ENCODE measurements around the gene LRP5. TPM values are rescaled to one million over a fixed set of nuclear protein-coding genes. Genes with fewer than 3 reads are reported as not detected.
"Not testable (repeated sequence)": the region's sequence is repeated elsewhere in the genome, so short reads cannot be mapped to it uniquely, and the experiment has no call there.

Gene LRP5
- total RNA-seq, 1 experiment from 2014 or later = 28.3 TPM

GRCh38 chr11:68273026-68273738, 39.2 kb upstream of the LRP5 start:
- no peak for DNase-seq
- Histone ChIP-seq H3K4me3 (ENCODE audit: insufficient read depth, low read depth, low read length) (no peak overlapping the region), H3K36me3 (replicated peaks; ENCODE audit: control insufficient read depth, insufficient read depth, low read length) (no peaks in the 10 kb centered on the region; the same call in 1 of the 2 replicates), H3K27me3 (ENCODE audit: control insufficient read depth, insufficient read depth, low read length) (no peaks in the 10 kb centered on the region)

GRCh38 chr11:68274306-68274705, 38.1 kb upstream of the LRP5 start:
- DNase-seq = no peak
- H3K36me3 ChIP-seq (replicated peaks; ENCODE audit: control insufficient read depth, insufficient read depth, low read length) = no peaks in the 10 kb centered on the region
- H3K4me3 ChIP-seq (ENCODE audit: insufficient read depth, low read depth, low read length) = no peak overlapping the region
- no peaks in the 10 kb centered on the region for H3K27me3 ChIP-seq (ENCODE audit: control insufficient read depth, insufficient read depth, low read length)

- Histone ChIP-seq H3K36me3 (replicated peaks; ENCODE audit: control insufficient read depth, insufficient read depth, low read length) (no peaks in the 10 kb centered on the region), H3K4me3 (ENCODE audit: insufficient read depth, low read depth, low read length) (no peak overlapping the region), H3K27me3 (ENCODE audit: control insufficient read depth, insufficient read depth, low read length) (no peaks in the 10 kb centered on the region)
- DNase-seq = no peak
Observed at GRCh38 chr11:68275721-68276507, 36.5 kb upstream of the LRP5 start.

GRCh38 chr11:68276861-68277260, 35.5 kb upstream of the LRP5 start:
- Histone ChIP-seq H3K36me3 (replicated peaks; ENCODE audit: control insufficient read depth, insufficient read depth, low read length) (no peaks in the 10 kb centered on the region), H3K27me3 (ENCODE audit: control insufficient read depth, insufficient read depth, low read length) (no peaks in the 10 kb centered on the region), H3K4me3 (ENCODE audit: insufficient read depth, low read depth, low read length) (no peak overlapping the region)
- DNase-seq = no peak

GRCh38 chr11:68279676-68280075, 32.7 kb upstream of the LRP5 start:
- no peak for DNase-seq
- no peaks in the 10 kb centered on the region for H3K27me3 ChIP-seq (ENCODE audit: control insufficient read depth, insufficient read depth, low read length)
- H3K4me3 ChIP-seq (ENCODE audit: insufficient read depth, low read depth, low read length) = no peak overlapping the region
- no peaks in the 10 kb centered on the region for H3K36me3 ChIP-seq (replicated peaks; ENCODE audit: control insufficient read depth, insufficient read depth, low read length)

GRCh38 chr11:68282141-68282860, 30.1 kb upstream of the LRP5 start:
- no peaks in the 10 kb centered on the region for H3K27me3 ChIP-seq (ENCODE audit: control insufficient read depth, insufficient read depth, low read length)

GRCh38 chr11:68282861-68283230, 29.5 kb upstream of the LRP5 start:
- DNase-seq = no peak
- Histone ChIP-seq H3K27me3 (ENCODE audit: control insufficient read depth, insufficient read depth, low read length) (no peaks in the 10 kb centered on the region), H3K36me3 (replicated peaks; ENCODE audit: control insufficient read depth, insufficient read depth, low read length) (no peaks in the 10 kb centered on the region), H3K4me3 (ENCODE audit: insufficient read depth, low read depth, low read length) (no peak overlapping the region)

More at GRCh38 chr11:68282141-68282860, 30.1 kb upstream of the LRP5 start:
- H3K4me3 ChIP-seq (ENCODE audit: insufficient read depth, low read depth, low read length) = no peak overlapping the region
- no peaks in the 10 kb centered on the region for H3K36me3 ChIP-seq (replicated peaks; ENCODE audit: control insufficient read depth, insufficient read depth, low read length)
- no peak for DNase-seq

- not testable (repeated sequence) for H3K36me3 ChIP-seq (replicated peaks; ENCODE audit: control insufficient read depth, insufficient read depth, low read length); H3K27me3 ChIP-seq (ENCODE audit: control insufficient read depth, insufficient read depth, low read length); DNase-seq; H3K4me3 ChIP-seq (ENCODE audit: insufficient read depth, low read depth, low read length)
Observed at GRCh38 chr11:68284588-68284987, 27.8 kb upstream of the LRP5 start.

- no peak overlapping the region for H3K4me3 ChIP-seq (ENCODE audit: insufficient read depth, low read depth, low read length)
- DNase-seq = no peak
- H3K36me3 ChIP-seq (replicated peaks; ENCODE audit: control insufficient read depth, insufficient read depth, low read length) = no peaks in the 10 kb centered on the region
- no peaks in the 10 kb centered on the region for H3K27me3 ChIP-seq (ENCODE audit: control insufficient read depth, insufficient read depth, low read length)
Observed at GRCh38 chr11:68287419-68287818, 25.0 kb upstream of the LRP5 start.

- no peak overlapping the region for H3K4me3 ChIP-seq (ENCODE audit: insufficient read depth, low read depth, low read length)
- no peaks in the 10 kb centered on the region for H3K27me3 ChIP-seq (ENCODE audit: control insufficient read depth, insufficient read depth, low read length)
- H3K36me3 ChIP-seq (replicated peaks; ENCODE audit: control insufficient read depth, insufficient read depth, low read length) = no peaks in the 10 kb centered on the region
- no peak for DNase-seq
Observed at GRCh38 chr11:68289456-68289855, 22.9 kb upstream of the LRP5 start.

GRCh38 chr11:68293708-68294107, 18.7 kb upstream of the LRP5 start:
- no peak for DNase-seq
- Histone ChIP-seq H3K27me3 (ENCODE audit: control insufficient read depth, insufficient read depth, low read length) (0 out of 2 replicates have a peak, but pooled peaks cover under 1% of the 10 kb centered on the region), H3K4me3 (ENCODE audit: insufficient read depth, low read depth, low read length) (no peak overlapping the region), H3K36me3 (replicated peaks; ENCODE audit: control insufficient read depth, insufficient read depth, low read length) (no peaks in the 10 kb centered on the region)

GRCh38 chr11:68295271-68295670, 17.1 kb upstream of the LRP5 start:
- DNase-seq = no peak
- Histone ChIP-seq H3K36me3 (replicated peaks; ENCODE audit: control insufficient read depth, insufficient read depth, low read length) (no peaks in the 10 kb centered on the region), H3K4me3 (ENCODE audit: insufficient read depth, low read depth, low read length) (no peak overlapping the region), H3K27me3 (ENCODE audit: control insufficient read depth, insufficient read depth, low read length) (peaks cover 2% of the 10 kb centered on the region; the same call in 1 of the 2 replicates)

GRCh38 chr11:68295940-68296339, 16.5 kb upstream of the LRP5 start:
- H3K36me3 ChIP-seq (replicated peaks; ENCODE audit: control insufficient read depth, insufficient read depth, low read length) = no peaks in the 10 kb centered on the region
- H3K27me3 ChIP-seq (ENCODE audit: control insufficient read depth, insufficient read depth, low read length) = peaks cover 2% of the 10 kb centered on the region; the same call in 1 of the 2 replicates
- no peak overlapping the region for H3K4me3 ChIP-seq (ENCODE audit: insufficient read depth, low read depth, low read length)
- DNase-seq = no peak

- no peak for DNase-seq
- H3K27me3 ChIP-seq (ENCODE audit: control insufficient read depth, insufficient read depth, low read length) = peaks cover 2% of the 10 kb centered on the region; the same call in 1 of the 2 replicates
- H3K4me3 ChIP-seq (ENCODE audit: insufficient read depth, low read depth, low read length) = no peak overlapping the region
- H3K36me3 ChIP-seq (replicated peaks; ENCODE audit: control insufficient read depth, insufficient read depth, low read length) = no peaks in the 10 kb centered on the region
Observed at GRCh38 chr11:68296344-68297051, 15.9 kb upstream of the LRP5 start.

Measured in H7 (cell line).